GM10248 (cell line): Measurements from ENCODE around the gene STK40.
A peak's percentile ranks its signal among the peaks of the same experiment; 100 is the strongest.

Experiments used
- CTCF ChIA-PET: fragments of 300-600 bp; sonication (Branson Sonifier 250); formaldehyde crosslinking; extraction: SDS; loops from one replicate; lab custom pipeline; 2021; ENCODE audit warnings: antibody characterized with exemption; lab: Yijun Ruan, JAX
- POLR2A ChIA-PET: fragments of 350-650 bp; sonication (Branson Sonifier 250); formaldehyde crosslinking; extraction: SDS; loops from one replicate; lab custom pipeline; 2020; ENCODE audit warnings: antibody characterized with exemption; lab: Yijun Ruan, JAX
- DNase-seq: peaks from one replicate; pipeline ENCODE4 v3.0.0; 2012; ENCODE audit errors: extremely low spot score
- TF ChIP-seq, protein P1 (sequence below): IDR thresholded peaks from 2 replicates; pipeline ENCODE4 v1.5.1; 2012; ENCODE audit warnings: mild to moderate bottlenecking, low read depth; ENCODE audit errors: extremely low read depth, missing control alignments, control extremely low read depth

Gene STK40, protein sequence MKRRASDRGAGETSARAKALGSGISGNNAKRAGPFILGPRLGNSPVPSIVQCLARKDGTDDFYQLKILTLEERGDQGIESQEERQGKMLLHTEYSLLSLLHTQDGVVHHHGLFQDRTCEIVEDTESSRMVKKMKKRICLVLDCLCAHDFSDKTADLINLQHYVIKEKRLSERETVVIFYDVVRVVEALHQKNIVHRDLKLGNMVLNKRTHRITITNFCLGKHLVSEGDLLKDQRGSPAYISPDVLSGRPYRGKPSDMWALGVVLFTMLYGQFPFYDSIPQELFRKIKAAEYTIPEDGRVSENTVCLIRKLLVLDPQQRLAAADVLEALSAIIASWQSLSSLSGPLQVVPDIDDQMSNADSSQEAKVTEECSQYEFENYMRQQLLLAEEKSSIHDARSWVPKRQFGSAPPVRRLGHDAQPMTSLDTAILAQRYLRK

DNA sequence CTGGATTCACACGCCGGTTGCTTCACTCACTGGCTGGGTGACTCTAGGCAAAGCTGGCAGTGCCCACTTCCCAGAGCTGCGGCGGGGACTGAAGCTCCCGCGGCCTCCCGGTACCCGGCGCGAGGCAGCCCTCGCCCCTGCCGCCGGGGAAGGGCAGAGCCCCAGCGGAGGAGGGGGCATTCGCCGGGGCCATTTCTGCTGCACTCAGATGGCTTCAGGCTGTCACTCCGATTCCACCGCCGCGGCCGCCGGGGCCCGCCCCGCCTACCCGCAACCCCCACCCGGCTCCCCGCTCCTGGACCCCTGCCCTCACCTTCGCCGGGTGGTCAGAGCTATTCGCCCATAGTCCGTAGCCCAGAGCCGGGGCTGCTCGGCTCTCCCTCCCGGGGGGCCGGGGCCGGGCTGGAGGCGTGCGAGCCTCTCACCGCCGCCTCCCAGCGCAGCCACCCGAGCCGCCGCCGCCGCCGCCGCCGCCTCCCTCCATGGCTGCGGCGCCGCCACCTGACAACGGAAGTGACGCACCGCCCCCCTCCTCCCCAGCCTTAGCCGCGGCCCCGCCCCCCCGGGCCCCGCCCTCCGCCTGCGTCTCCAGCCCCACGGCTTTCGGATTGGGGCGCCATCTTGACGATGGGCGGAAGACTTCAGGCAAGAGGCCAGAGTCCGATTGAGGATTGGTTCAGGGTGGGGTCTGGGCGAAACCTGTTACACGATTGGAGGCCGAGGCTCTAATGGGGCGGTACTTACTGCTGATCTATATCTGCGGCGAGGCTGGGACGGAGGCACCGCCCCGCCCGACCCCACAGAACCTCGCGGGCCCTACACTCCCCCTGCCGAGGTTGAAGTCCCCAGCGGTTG lies at the start of gene STK40:
Gene STK40 (minus strand): TSS at position 515 of the 855 bp plus-strand sequence. CDS start 24,592 bp downstream, outside the sequence.
- TF ChIP-seq, protein P1, sequence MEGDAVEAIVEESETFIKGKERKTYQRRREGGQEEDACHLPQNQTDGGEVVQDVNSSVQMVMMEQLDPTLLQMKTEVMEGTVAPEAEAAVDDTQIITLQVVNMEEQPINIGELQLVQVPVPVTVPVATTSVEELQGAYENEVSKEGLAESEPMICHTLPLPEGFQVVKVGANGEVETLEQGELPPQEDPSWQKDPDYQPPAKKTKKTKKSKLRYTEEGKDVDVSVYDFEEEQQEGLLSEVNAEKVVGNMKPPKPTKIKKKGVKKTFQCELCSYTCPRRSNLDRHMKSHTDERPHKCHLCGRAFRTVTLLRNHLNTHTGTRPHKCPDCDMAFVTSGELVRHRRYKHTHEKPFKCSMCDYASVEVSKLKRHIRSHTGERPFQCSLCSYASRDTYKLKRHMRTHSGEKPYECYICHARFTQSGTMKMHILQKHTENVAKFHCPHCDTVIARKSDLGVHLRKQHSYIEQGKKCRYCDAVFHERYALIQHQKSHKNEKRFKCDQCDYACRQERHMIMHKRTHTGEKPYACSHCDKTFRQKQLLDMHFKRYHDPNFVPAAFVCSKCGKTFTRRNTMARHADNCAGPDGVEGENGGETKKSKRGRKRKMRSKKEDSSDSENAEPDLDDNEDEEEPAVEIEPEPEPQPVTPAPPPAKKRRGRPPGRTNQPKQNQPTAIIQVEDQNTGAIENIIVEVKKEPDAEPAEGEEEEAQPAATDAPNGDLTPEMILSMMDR, result no peak
- CTCF ChIA-PET, result interaction anchor here (0.7 to 2.1 kb wide), 10 partner anchors 9 to 225 kb away, joined by 3 to 12 read pairs (median 4); partner anchors contain the start of gene EVA1B
- POLR2A ChIA-PET, result interaction anchor here (0.6 to 1.7 kb wide), 7 partner anchors 8 to 79 kb away, joined by 3 to 15 read pairs (median 8); partner anchors contain the start of gene LSM10
- peak; percentile 96 for DNase-seq

DNA sequence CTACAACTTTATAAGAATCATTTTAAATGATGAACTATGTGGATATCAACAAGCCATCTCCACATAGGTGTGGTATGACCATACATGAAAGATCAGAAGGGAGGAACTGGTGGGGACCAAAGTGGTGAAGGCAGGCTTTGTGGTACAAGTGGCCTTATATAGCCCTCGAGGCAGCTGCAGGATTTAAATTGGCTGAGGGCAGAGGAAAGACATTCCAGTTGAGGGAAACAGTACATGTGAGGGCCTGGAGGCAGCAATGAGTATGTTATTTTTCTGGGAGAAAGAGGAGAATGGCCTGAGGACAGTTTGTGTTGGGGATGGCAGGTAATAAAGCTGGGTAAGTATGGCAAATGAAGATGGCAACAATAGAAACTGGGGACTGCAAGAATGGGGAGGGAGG lies 47.4 kb upstream of the STK40 start:
- no peak for DNase-seq
- TF ChIP-seq, protein P1, result no peak
- ChIA-PET POLR2A (no interaction called here), CTCF (interaction anchor here (1.4 to 1.8 kb wide), 2 partner anchors 11 to 90 kb away, joined by 5 to 11 read pairs; no protein-coding TSS in a partner anchor)

DNA sequence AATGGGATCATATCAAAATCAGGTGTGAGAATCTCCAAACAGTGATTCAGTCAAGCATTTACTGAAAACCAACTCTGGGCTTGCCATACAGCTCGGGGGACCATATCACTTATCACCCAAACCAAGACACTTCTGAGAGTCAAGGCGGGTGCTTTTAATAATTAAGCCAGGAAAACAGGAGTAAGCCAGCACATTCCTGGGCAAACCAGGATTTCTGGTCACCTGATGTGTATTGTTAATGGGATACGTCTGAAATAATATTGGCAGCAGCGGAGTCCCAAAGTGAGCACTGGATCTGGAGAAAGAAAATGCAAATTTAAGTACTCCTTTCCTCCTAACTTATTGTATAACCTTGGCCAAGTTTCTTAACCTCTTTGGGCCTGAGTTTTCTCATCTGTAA lies 46.9 kb upstream of the STK40 start:
- POLR2A ChIA-PET, result no interaction called here
- TF ChIP-seq, protein P1, result no peak
- CTCF ChIA-PET, result interaction anchor here (1.4 to 1.9 kb wide), 2 partner anchors 11 kb away, joined by 5 to 8 read pairs; no protein-coding TSS in a partner anchor
- DNase-seq, result no peak

DNA sequence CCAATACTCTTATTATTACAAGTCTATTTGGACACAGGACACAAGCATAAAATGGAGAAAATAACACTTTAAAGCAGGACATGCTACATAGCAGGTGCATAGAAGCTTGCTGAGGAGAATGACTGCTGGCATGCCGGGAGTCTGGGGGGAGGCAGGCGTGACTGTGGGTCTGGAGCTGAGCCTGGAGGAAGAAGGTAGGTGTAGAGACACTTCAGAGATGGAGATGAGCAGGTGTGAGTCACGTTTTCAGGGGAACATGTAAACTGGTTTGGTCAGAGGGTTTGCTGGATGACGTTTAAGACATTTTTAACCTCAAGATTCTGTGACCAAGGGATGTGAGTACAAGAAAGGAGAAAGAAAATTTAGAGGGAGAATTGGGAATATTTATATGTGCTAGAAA lies 40.1 kb upstream of the STK40 start:
- POLR2A ChIA-PET, result interaction anchor here (0.6 kb wide), 1 partner anchor 40 kb away, joined by 4 read pairs; no protein-coding TSS in a partner anchor
- no peak for DNase-seq
- TF ChIP-seq, protein P1, result no peak
- CTCF ChIA-PET, result interaction anchor here (6.5 kb wide), 1 partner anchor 83 kb away, joined by 73 read pairs; no protein-coding TSS in a partner anchor

DNA sequence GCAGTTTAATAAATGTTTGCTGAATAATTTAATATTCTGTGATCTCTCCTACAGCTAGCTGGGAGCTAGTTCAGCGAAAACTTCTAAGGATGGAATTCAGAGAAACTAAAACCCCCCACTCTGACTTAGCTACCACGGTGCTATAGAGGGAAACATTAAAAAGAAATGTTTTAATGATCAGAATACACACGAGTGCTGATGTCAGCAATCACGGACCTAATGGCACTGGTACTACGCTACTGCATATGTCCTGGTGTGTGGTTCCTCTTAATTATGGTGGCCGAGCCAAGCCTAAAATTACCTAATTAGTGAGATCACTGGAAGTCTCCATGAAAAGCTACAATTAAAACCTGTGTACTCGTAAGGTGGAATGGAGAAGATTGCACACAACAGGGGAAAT lies 35.9 kb upstream of the STK40 start:
- no peak for DNase-seq
- ChIA-PET CTCF (interaction anchor here (0.7 to 6.5 kb wide), 14 partner anchors 9 to 287 kb away, joined by 3 to 73 read pairs (median 5); partner anchors contain the start of genes LSM10 and SH3D21), POLR2A (no interaction called here)
- TF ChIP-seq, protein P1, result no peak
